ENCODE results near the gene WFDC8.

The WFDC8 gene

GRCh38 chr20:45527294-45527693 lies 51.8 kb downstream of the WFDC8 start:
- H3K4me3 ChIP-seq (ENCODE audit: low read depth, low read length), result no peak overlapping the region
- TF ChIP-seq, protein P1, sequence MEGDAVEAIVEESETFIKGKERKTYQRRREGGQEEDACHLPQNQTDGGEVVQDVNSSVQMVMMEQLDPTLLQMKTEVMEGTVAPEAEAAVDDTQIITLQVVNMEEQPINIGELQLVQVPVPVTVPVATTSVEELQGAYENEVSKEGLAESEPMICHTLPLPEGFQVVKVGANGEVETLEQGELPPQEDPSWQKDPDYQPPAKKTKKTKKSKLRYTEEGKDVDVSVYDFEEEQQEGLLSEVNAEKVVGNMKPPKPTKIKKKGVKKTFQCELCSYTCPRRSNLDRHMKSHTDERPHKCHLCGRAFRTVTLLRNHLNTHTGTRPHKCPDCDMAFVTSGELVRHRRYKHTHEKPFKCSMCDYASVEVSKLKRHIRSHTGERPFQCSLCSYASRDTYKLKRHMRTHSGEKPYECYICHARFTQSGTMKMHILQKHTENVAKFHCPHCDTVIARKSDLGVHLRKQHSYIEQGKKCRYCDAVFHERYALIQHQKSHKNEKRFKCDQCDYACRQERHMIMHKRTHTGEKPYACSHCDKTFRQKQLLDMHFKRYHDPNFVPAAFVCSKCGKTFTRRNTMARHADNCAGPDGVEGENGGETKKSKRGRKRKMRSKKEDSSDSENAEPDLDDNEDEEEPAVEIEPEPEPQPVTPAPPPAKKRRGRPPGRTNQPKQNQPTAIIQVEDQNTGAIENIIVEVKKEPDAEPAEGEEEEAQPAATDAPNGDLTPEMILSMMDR (IDR thresholded peaks at IDR 0.05; ENCODE audit: low read depth, low read length), result no peak

DNA sequence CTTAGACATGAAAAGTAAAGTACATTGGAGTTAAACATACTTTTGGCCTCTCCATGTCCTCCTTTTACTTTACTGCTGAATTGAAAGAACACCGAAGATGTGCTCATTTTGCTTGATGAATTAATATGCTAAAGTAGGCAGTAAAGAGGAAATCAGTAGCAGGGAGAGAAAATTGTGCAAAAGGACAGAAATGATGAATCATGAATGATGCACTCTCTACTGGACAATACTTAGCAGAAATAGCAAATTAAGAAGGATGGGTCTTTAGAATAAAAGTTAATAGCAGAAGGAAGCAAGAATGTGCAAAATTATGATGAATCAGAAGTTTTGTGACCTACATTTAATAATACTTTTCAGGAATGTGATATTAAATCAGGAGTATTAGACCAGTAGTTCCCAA lies 55.3 kb downstream of the WFDC8 start:
- TF ChIP-seq, protein P1 (IDR thresholded peaks at IDR 0.05; ENCODE audit: low read depth, low read length), result no peak
- H3K4me3 ChIP-seq (ENCODE audit: low read depth, low read length), result no peak overlapping the region

DNA sequence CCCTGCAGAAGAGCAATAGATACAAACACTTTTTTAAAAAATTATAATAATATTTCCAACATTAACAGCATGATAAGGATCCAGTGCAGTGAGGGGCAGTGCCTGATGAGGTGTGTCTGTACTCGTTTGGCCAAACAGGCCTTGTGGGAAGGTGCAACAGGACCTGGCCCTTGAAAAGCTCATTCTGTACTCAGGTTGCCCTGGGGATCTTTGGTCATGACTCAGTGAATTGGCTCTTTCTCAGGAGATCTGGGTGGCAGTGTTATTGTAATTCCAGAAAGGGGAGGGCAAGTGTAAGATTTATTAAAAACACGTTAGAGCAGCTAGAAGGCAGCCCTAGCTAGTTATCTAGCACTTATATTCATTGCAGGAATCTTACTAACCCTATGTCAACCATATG lies 60.8 kb downstream of the WFDC8 start:
- H3K4me3 ChIP-seq (ENCODE audit: low read depth, low read length), result no peak overlapping the region
- TF ChIP-seq, protein P1 (IDR thresholded peaks at IDR 0.05; ENCODE audit: low read depth, low read length), result no peak

- TF ChIP-seq, protein P1 (IDR thresholded peaks at IDR 0.05; ENCODE audit: low read depth, low read length), result no peak
- no peak within 1 kb of the TSS for H3K4me3 ChIP-seq (ENCODE audit: low read depth, low read length)
These were observed 63.8 kb downstream of the WFDC8 start, which contains the start of gene SPINT3 for GRCh38 chr20:45515147-45515913. SPINT3 (minus strand) TSS chr20:45515622; CDS start chr20:45515608, 14 bp downstream.

DNA sequence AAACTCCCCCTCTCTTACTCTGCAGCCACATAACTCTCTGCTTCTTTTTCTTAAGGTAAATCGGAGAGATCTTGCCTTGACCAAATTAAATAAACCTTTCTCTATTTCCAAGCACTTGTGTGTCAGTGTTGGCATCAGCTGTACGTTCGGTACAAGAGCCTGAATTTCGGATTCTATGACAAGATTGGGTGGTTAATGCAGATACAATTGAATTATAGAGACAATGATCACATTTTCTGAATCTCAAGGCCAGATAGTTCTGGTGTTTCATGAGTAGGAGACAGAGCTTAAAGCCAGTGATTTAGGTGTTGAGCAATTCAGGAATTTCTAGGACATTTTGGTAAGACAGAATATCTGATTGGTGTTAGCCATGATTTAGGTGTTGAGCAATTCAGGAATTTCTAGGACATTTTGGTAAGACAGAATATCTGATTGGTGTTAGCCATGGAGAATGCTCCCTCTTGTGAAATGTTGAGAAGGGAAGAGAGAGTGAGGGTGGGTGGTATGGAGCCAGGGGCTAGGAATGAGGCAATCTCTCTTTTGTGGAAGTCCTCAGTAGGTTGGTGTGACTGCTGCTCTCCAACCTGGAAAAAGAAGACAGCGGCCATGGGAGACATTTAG lies 68.7 kb downstream of the WFDC8 start:
- no peak overlapping the region for H3K4me3 ChIP-seq (ENCODE audit: low read depth, low read length)
- TF ChIP-seq, protein P1 (IDR thresholded peaks at IDR 0.05; ENCODE audit: low read depth, low read length), result no peak

- TF ChIP-seq, protein P1 (IDR thresholded peaks at IDR 0.05; ENCODE audit: low read depth, low read length), result no peak
These were observed 70.0 kb downstream of the WFDC8 start for GRCh38 chr20:45509091-45509490.

More at GRCh38 chr20:45509091-45509490, 70.0 kb downstream of the WFDC8 start:
- no peak overlapping the region for H3K4me3 ChIP-seq (ENCODE audit: low read depth, low read length)
